ENCODE data around the gene GRM8. TPM values are rescaled to one million over a fixed set of nuclear protein-coding genes. Genes with fewer than 3 reads are reported as not detected.

The GRM8 gene
- total RNA-seq, 1 donor from 2014 or later: 7.8 TPM

DNA sequence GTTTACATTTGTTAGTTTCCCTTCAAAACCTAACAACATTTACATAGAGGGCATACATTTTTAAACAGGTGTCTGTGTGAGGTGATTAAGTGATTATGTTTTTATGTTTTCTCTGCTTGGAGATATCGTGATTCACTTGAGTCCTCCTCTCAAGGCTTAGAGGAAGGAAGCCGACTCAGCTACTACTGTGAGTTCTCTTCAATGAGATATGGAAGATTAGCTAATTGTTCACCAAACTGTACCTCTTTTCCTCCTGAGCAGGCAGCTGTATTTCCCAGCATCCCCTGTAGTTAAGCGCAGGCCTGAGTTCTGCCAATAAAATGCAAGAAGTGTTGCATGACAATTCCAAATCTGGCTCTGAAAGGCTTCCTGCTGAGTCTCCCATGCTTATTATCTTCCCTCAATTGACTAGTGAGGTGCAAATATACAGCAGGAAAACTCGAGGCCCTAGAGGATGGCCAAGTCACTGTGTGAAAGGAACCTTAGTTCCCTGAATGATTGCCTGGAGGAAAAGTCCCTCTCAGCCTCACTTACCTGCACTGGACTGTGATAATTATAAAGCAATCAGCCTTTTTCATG is 528.7 kb downstream of the GRM8 start:
- H3K27ac Mint-ChIP-seq (ENCODE audit: unreplicated experiment): no peak overlapping the region
- TF ChIP-seq, protein P1, sequence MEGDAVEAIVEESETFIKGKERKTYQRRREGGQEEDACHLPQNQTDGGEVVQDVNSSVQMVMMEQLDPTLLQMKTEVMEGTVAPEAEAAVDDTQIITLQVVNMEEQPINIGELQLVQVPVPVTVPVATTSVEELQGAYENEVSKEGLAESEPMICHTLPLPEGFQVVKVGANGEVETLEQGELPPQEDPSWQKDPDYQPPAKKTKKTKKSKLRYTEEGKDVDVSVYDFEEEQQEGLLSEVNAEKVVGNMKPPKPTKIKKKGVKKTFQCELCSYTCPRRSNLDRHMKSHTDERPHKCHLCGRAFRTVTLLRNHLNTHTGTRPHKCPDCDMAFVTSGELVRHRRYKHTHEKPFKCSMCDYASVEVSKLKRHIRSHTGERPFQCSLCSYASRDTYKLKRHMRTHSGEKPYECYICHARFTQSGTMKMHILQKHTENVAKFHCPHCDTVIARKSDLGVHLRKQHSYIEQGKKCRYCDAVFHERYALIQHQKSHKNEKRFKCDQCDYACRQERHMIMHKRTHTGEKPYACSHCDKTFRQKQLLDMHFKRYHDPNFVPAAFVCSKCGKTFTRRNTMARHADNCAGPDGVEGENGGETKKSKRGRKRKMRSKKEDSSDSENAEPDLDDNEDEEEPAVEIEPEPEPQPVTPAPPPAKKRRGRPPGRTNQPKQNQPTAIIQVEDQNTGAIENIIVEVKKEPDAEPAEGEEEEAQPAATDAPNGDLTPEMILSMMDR (IDR thresholded peaks at IDR 0.05; ENCODE audit: partially characterized antibody, unreplicated experiment): no peak
- no peaks in the 10 kb centered on the region for H3K36me3 Mint-ChIP-seq (ENCODE audit: unreplicated experiment)
- H3K9me3 Mint-ChIP-seq (ENCODE audit: unreplicated experiment): peaks cover 1% of the 10 kb centered on the region
- H3K4me3 Mint-ChIP-seq (ENCODE audit: unreplicated experiment): no peak overlapping the region
- H3K27me3 Mint-ChIP-seq (ENCODE audit: unreplicated experiment): peaks cover 1% of the 10 kb centered on the region
- no peak for DNase-seq
- no peaks in the 10 kb centered on the region for H3K4me1 Mint-ChIP-seq (ENCODE audit: low read depth, unreplicated experiment)

DNA sequence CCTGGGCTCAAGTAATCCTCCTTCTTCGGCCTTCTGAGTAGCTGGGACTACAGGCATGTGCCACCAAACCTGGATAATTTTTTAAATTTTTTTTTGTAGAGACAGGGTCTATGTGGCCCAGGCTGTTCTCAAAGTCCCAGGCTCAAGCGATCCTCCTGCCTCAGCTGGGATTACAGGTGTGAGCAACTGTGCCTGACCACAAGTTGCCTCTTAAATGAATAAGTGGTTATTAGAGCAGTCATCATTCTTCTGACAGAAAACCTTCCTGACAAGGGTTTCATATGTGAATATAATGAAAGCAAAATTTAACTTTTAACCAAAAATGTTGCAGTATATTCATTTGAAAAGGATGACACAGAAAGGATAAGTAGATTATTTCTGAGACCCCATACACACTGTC is 532.5 kb downstream of the GRM8 start:
- Mint-ChIP-seq H3K4me3 (ENCODE audit: unreplicated experiment) (no peak overlapping the region), H3K27ac (ENCODE audit: unreplicated experiment) (no peak overlapping the region), H3K27me3 (ENCODE audit: unreplicated experiment) (no peaks in the 10 kb centered on the region), H3K9me3 (ENCODE audit: unreplicated experiment) (peaks cover 1% of the 10 kb centered on the region), H3K4me1 (ENCODE audit: low read depth, unreplicated experiment) (no peaks in the 10 kb centered on the region), H3K36me3 (ENCODE audit: unreplicated experiment) (no peaks in the 10 kb centered on the region)
- no peak for DNase-seq
- TF ChIP-seq, protein P1 (IDR thresholded peaks at IDR 0.05; ENCODE audit: partially characterized antibody, unreplicated experiment): no peak

DNA sequence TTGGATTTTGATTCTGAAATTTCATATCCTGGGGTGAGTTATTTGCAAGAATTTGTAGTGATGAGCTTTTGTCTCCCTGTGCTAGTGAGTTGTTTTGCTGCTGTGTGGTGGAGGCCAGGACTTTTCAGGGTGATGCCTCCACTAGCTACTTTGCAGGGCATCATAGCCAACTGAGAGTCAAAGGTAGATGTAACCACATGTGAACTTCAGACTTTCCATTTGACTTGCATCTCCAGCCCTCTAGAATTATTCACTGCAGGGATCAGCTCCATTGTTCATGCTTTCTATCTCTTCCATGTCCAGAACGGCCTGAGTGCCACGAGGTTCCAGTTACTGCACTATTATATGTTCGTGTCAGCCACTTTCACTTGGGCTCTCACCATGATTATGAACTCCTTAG is 534.3 kb downstream of the GRM8 start:
- peaks cover 1% of the 10 kb centered on the region for H3K9me3 Mint-ChIP-seq (ENCODE audit: unreplicated experiment)
- TF ChIP-seq, protein P1 (IDR thresholded peaks at IDR 0.05; ENCODE audit: partially characterized antibody, unreplicated experiment): no peak
- DNase-seq: no peak
- H3K36me3 Mint-ChIP-seq (ENCODE audit: unreplicated experiment): no peaks in the 10 kb centered on the region
- H3K27me3 Mint-ChIP-seq (ENCODE audit: unreplicated experiment): no peaks in the 10 kb centered on the region
- H3K4me3 Mint-ChIP-seq (ENCODE audit: unreplicated experiment): no peak overlapping the region
- H3K27ac Mint-ChIP-seq (ENCODE audit: unreplicated experiment): no peak overlapping the region
- no peaks in the 10 kb centered on the region for H3K4me1 Mint-ChIP-seq (ENCODE audit: low read depth, unreplicated experiment)

DNA sequence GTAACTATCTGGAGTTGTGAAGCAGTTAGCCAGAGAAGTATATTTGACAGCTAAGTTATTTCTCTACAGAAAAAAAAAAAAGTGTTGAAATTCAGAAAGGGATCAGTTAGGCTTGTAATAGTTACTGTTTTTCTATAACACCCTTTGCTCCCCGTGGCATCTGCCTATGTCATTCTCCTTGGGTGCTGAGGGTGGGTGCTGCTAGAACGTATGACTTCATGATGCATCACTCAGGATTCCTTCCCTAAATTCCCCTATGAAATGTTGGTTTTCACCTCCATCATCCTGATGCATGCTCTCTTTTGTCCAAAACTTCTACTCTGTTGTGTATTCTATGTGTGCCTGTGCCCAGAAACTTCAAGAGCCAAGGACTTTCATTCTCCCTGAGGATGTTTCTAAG is 536.4 kb downstream of the GRM8 start:
- DNase-seq: no peak
- TF ChIP-seq, protein P1 (IDR thresholded peaks at IDR 0.05; ENCODE audit: partially characterized antibody, unreplicated experiment): no peak
- Mint-ChIP-seq H3K27ac (ENCODE audit: unreplicated experiment) (no peak overlapping the region), H3K4me3 (ENCODE audit: unreplicated experiment) (no peak overlapping the region), H3K27me3 (ENCODE audit: unreplicated experiment) (no peaks in the 10 kb centered on the region), H3K36me3 (ENCODE audit: unreplicated experiment) (peaks cover 4% of the 10 kb centered on the region), H3K4me1 (ENCODE audit: low read depth, unreplicated experiment) (no peaks in the 10 kb centered on the region), H3K9me3 (ENCODE audit: unreplicated experiment) (no peaks in the 10 kb centered on the region)

DNA sequence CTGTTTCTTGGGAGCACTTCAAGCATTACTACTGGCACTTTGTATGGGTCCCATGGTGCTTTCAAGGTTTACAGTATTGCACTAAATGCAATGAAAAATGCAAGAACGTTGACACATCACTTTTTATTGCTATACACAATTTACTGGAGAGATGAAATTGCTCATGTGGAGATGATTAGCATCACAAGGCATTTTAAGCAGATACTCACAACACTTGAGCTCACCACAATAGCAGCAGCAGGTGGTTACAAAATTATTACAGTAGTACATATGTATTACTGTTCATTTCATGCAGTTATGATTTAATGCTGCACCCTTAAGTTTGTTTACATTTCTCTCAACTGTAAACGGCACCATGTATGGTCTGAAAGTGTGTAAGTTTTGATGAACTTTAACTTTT is 537.7 kb downstream of the GRM8 start:
- H3K4me1 Mint-ChIP-seq (ENCODE audit: low read depth, unreplicated experiment): no peaks in the 10 kb centered on the region
- peaks cover 8% of the 10 kb centered on the region for H3K36me3 Mint-ChIP-seq (ENCODE audit: unreplicated experiment)
- H3K9me3 Mint-ChIP-seq (ENCODE audit: unreplicated experiment): no peaks in the 10 kb centered on the region
- no peak for DNase-seq
- TF ChIP-seq, protein P1 (IDR thresholded peaks at IDR 0.05; ENCODE audit: partially characterized antibody, unreplicated experiment): no peak
- H3K27ac Mint-ChIP-seq (ENCODE audit: unreplicated experiment): no peak overlapping the region
- H3K4me3 Mint-ChIP-seq (ENCODE audit: unreplicated experiment): no peak overlapping the region
- no peaks in the 10 kb centered on the region for H3K27me3 Mint-ChIP-seq (ENCODE audit: unreplicated experiment)
